HL-60/S4 treated with retinoic acid at 250 ng/mL for 4 days and 3 days (cell line): ENCODE results near the gene SLC35F4.
"Not testable (repeated sequence)": the region's sequence is repeated elsewhere in the genome, so short reads cannot be mapped to it uniquely, and the experiment has no call there.

Experiments used
- in situ Hi-C: fragments of 300-500 bp; cut with MboI; formaldehyde crosslinking; loops from 2 replicates; pipeline ENCODE4 v1.7.0; 2022; ENCODE audit warnings: low sequenced_read_pairs

Gene SLC35F4

DNA sequence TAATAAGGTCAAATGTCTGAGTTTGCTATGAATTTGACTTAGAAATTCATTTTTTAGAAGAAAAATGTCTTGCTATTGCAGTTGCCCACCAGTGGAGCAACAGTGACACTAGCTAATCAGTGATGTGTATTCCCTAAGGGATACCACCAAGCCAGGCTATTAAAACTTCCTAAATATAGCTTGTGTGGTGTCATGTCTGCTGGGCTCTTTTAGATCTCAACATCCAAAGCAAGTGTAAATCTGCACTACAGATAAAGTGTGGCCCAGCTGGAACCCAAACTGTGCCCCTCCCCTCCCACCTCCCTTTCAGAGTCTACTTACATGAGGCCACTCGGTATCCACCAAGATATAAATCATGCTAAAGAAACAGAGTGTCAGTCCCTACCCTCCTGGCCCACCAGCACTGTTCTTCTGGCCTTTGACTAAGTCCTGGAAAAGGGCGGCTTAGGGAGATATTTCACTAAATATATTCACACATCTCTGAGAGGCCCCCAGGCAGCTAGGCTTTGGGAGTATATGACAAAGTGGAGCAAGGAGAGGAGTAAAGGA is 53.8 kb downstream of the SLC35F4 start:
- in situ Hi-C loops: no loop called here

DNA sequence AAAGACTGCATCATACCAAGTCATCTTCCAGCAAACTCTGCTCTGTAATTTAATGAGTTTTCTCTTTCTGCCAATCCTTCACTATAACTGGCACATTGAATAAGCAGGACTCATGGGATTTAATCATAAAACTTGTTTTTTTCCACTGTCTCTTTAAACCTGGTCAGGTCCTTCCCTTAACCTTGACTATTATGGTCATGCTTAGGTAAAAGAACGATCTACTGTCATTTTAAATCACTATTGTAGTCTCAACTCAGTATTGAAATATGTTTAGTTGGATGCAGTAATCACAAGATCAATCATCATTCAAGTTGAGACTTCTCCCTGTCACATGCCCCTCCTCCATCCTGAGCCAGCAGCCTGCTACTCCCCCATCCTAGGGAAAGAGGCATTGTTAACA is 56.1 kb downstream of the SLC35F4 start:
- in situ Hi-C loops: no loop called here

DNA sequence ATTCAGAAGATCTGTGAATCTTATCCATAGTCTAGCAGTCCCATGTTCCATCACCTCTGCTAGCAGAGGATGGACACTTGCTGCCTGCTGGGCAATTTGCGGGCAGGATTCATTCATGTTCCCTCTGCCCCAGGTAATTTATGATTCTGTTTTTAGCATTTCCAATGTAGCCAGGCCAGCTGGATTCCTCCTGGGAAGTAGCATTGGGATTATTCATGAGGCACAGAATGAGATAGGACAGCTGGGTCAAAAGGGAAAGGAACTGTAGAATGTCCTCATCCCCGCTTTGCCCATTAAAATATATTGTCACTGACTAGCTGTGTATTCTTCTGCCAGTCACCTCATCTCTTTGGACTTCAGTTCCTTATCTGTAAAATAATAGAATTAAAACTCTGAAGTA is 68.7 kb downstream of the SLC35F4 start:
- in situ Hi-C loops: no loop called here

DNA sequence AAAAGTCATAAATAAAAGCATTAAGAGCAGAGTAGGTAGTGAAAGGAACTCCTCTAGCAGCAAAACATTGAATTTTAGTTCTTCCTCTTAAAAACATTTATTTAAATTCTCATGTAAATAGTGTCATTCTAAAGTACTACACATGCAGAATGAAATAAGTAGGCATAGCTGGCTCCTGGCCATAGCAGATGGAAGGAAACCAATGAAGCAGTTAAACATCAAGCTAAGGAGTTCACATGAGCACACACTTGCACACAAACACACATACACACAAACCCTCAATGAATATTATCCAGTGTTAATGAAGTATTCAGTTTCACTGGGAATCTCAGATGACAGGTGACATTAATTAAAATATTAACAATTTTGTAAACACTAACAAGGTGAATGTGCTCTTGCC is 69.3 kb downstream of the SLC35F4 start:
- in situ Hi-C loops: no loop called here

DNA sequence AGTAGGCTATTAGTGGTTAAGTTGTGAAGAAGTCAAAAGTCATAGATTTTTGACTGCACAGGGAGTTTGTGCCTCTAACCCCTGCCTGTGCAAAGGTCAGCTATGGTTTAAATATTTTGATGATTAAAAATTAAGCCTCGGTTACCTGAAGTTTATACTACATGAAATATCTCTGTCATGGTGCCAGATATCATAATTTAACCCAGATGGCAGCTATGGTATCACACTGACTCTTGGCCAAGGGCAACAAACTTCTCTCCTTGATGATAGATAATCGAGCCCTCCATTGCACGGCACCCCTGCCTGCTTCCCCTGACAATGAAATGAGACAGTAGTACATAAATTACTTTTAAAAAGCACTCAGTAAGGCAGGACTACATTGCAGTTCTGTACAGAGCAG is 80.8 kb downstream of the SLC35F4 start:
- in situ Hi-C loops: no loop called here

DNA sequence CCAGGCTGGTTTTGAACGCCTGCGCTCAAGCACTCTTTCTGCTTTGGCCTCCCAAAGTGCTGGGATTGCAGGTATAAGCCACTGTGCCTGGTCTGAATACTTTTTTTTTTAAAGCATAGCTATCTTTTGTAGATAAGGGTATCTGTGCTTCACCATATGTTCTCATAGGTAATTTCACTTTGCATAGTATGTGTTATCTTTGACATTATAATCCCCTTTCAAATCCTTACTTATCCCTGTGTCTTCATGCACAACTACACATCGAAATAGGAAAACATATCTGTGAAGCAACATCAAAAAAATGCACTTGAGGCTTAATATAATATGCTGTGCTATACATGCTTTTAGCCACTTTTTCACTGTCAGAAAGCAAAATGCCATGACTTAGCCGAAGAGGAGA is 94.1 kb downstream of the SLC35F4 start:
- in situ Hi-C loops: no loop called here

DNA sequence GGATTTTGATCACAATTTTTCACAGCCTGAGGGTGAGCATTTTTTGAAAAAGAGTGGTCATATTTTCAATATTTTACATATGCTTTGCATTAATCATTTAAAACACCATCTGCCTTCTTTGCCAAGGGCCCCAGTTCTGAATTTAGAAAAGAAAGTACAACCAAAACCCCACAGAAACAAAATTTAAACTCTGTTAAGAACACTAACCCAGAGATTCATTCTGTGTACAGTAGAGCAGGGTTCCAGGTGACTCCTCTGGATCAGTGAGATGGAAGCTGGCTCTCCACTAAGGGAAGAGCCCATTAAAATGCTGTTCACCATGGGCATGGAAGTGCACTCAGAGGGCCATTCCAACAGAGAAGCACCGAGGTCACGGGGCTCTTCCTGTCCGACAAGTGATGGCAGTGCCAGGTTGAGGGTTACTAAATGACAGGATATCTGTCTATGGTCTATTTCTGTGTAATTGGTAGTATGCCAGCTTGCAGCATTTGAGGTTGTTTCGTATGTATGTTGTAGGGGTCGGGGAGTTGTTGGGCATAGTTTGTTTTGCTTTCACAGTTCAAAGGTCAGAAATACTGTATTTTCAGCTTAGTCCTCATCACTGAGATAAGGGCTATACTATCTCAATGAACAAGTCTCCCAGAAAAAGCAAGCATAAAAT is 95.9 kb downstream of the SLC35F4 start:
- in situ Hi-C loops: no loop called here

DNA sequence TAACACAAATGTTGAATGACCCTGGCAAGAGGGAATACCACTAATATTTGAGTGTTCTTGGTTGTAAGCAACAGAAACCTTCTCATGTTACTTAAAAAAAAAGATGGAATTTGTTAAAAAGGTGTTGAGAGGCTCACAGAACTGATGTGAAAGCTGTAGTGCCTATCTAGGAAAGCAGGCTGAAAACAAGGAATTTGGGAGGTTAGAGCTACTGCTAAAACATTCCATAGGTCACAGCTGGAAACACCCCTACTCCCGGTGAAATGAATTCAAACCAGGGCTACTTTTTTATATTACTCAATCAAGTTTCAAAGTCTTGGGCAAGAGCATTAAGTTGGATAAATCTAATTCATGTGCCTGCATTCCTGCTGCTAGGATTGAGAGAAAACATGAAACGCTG is 104.1 kb downstream of the SLC35F4 start:
- in situ Hi-C loops: no loop called here

DNA sequence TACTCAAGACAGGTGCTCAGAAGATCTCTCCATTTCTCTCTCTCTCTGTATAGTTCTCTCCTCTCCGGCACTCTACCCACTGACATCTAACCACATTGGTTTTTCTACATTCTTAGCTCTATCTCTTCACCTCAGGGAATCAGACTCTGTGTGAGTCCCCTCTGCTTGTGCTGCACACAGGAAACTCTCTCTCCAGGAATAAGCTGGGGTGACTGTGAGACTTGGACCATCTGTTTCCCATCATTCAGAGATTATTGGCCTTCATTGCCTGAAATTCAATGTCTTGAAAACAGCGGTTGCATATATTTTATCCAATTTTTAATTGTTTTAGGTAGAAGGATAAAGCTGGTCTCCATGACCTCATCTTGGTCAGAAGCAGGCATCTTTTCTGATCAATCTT is 105.0 kb downstream of the SLC35F4 start:
- in situ Hi-C loops: no loop called here

DNA sequence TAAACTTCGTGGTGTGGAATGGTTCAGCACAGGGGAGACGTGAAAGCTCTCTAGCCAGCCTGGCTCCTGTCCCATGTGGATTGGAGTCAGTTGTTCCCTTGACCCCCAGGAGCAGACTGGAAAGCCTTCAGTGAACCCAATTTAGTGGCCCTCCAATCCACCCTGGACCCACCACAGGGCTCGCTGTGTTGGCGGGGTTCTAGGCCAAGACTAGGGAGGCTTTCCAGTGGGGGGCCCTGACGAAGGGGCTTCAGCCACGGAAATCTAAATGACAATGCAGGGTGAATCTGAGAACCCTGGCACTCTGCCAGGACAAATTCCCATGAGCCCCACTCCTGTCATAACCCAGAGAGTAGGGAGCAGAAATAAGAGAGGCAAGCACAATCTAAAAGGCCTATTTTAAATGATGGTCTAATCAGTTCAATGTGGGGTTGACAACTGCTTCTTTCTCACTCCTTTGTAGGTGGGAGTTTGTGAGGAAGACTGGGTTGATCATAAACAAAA is 110.8 kb downstream of the SLC35F4 start:
- in situ Hi-C loops: no loop called here

DNA sequence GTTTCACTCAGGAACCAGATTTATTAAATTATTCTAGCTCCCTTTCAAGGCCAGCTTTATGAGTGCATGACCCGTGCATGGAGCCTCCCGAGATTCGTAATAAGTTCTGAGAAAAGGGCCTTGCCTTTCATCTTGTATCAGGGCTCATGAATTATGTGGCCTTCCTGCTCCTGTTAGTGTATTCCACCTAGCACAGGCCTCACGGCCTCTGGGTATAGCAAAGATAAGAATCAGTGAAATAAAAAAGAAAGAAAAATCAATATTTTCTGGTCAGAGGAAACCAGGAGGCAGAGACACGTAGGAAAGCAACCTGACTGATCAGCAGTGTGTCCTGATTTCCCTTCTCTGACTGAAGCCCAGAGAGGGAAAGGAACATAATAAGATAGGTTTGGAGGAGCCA is 111.4 kb downstream of the SLC35F4 start:
- in situ Hi-C loops: no loop called here

DNA sequence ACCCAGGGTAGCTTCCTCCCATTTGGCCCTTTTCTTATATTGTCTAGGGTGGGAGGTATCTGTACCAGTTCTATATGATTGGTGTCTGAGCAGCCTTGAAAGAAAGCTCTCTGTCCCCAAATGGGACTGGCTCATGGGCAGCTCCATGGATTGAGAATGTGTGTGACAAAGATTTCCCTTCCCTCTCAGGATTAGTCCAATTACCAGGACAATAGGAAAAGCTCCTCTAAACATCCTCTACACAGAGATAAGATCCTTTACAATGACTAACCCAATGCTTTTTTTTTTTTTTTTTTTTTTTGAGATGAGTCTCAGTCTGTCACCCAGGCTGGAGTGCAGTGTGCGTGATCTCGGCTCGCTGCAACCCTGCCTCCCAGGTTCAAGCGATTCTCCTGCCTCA is 112.1 kb downstream of the SLC35F4 start:
- in situ Hi-C loops: no loop called here

DNA sequence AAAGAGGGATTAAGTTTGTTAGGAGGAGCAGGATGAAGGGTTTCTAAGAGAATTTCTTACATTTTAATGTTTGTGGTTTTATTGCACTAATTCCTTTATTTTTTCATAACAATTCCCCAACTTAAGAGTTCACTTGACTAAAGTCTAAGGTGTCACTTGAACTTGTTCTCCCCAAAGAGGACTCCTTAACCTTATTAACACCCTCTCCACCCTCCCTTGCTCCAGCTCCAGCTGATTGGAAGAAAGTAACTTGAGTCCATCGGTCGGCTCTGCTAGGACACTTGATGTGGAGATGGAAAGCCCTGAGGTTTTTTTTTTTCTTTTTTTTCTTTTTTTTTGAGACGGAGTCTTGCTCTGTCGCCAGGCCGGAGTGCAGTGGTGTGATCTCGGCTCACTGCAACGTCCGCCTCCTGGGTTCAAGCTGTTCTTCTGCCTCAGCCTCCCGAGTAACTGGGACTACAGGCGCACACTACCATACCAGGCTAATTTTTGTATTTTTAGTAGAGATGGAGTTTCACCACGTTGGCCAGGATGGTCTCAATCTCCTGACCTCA is 113.7 kb downstream of the SLC35F4 start:
- in situ Hi-C loops: not testable (repeated sequence)

DNA sequence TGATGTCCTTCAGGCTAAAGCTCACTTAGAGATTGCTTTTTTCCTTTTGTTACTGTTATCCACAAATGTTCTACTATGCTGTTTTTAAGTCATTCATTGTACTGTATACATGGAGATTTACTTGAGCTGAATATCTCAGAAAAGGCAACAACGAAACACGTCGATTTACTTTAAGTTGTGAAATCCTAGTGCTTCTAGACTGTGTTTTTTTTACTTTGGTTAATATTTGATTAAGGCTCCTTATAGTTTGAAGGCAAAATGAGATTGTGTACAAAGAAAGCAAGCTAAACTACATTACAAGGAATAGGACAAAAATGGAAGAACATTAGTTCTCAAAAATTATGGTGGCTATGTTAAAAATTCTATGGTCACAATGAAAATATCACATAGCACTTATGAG is 114.5 kb downstream of the SLC35F4 start:
- in situ Hi-C loops: no loop called here

DNA sequence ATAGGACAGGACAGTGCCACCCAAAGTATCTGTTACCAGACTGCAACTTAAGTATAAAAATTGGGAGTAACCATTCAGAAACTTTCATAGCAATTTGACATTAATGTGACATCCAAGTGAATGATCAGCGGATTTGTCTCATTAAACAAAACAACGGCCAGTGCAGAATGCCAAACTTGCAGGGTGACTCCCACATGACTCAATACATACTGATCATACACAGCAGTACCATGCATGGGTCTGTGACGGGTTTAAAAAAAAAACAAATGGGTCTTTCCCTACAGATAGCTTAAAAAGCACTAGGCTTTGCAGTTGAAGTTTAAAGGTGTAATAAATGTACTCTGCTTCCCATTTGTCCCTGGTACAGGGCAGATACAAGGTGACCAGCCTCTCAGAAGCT is 116.6 kb downstream of the SLC35F4 start:
- in situ Hi-C loops: no loop called here

DNA sequence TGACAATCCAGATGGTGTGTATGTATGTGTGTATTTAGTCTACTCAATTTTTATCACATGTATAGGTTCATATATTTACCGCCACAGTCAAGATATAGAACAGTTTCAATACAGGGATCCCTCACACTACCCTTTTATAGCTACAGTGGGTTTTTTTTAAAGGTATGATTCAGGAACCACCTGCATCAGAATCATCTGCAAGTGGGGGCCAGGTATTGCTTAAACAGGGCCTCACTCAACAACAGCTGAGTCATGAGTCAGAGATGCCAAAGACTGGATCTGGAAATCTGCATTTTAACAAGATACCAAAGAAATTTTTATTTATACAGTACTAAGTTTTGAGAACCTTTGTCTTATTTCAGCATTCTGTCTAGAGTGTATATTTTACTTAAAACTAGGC is 117.6 kb downstream of the SLC35F4 start:
- in situ Hi-C loops: no loop called here

DNA sequence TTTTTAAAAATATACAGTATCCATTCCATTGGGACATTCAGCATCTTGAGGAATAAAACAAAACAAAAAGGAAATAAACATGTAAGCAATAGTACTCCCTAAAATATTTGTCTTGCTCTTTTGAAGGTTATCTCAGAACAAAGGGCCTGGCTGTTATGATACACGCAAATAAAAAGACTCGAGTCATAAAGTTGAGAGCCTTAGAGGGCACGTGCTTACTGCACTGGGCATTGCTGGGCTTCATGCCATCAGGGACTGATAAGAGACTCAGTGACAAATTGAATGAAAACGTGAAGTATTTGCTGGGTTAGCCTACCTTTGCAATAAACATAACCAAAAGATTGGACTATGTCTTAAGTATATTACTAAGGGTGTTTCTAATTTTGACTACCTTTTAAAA is 118.9 kb downstream of the SLC35F4 start:
- in situ Hi-C loops: no loop called here

DNA sequence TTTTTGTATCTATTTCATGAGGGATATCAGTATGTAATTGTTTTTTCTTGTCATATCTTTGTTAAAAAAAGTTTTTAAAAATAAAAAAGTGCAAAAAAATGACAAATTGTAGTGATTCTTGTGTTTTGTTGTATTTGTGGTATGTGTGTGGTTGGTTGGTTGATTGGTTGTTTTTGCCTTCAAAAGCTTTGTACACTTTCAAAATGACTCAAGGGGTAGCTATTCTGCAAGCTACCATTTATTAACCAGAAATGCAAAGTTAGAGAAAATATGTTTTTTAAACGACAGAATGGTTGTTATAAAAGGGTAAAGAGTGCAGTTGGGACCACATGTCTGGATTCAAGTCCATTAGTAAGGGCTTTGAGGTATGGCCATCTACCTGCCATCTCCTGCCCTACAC is 119.3 kb downstream of the SLC35F4 start:
- in situ Hi-C loops: no loop called here

DNA sequence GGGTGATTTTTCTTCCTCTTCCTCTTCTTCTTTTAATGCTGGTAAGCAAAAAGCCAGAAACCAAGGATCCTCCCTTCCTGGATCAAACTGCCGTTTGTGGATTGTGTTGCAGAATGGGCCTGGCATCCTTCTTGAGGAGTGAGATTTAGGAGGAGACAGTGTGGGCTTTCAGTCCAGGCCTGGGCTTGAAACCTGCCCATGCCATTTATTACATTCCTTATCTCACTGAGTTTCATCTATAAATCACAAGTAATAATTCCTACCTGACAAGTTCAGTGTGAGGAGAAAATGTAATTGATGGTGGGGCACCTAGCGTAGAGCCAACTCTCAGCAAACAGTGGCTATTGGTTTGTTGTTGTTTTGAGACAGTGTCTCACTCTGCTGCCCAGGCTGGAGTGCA is 126.4 kb downstream of the SLC35F4 start:
- in situ Hi-C loops: no loop called here

DNA sequence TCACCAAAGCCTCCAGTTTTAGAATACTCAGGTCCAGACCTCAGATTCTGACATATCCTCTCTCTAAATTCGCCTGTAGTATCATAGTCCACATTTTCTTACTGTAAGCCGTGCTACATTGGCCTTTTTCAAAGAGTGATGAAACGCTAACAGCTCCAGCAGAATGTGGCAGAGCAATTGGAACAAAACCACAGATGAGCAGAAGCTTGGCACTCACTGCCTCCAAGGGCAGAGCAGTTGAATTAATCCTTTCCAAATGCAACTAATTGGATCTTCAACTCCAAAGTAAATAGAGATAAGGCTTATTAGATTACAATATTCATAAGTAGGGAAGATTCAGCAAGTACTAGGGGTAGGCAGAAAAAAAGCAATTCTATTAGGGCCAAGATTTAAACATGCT is 128.3 kb downstream of the SLC35F4 start:
- in situ Hi-C loops: no loop called here

DNA sequence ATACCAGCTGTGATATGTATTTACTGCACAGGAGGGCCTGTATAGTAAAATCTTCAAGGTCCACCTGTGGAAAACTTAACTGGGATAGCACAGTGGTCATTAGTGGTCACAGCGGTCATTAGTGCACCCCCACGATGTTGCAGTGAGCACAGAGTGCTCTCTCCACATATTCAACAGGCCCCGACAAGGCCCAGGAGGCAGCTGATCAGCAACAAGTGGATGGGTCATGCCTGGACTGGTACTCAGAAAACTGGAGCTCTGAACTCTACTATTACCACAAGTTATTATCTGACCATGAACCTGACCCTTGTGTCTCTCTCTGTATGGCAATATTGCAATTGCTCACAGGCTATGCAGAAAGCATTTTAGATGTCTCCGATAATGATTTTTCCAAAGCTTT is 129.5 kb downstream of the SLC35F4 start:
- in situ Hi-C loops: no loop called here

DNA sequence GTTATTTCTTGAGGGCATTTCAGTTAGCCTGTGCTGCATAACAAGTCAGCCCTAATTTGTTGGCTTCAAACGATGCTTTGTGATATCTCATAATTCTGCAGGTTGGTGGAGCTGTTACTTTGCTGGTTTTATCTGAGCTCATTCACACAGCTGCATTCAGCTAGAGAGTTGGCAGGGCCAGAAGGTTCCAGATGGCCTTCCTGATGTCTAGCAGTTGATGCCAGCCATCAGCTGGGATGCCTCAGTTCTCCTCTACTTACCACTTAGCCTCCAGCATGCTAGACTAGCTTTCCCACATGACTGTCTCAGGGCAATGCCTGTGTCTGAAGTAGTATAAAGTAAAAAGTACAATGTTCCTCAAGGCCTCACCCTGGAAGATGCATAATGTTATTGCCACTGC is 130.6 kb downstream of the SLC35F4 start:
- in situ Hi-C loops: no loop called here
